Skeletal muscle satellite cell (primary cell): Measurements from ENCODE around the gene ZNF319. TPM values are rescaled to one million over a fixed set of nuclear protein-coding genes. Genes with fewer than 3 reads are reported as not detected.
A peak's percentile ranks its signal among the peaks of the same experiment; 100 is the strongest.

ENCODE experiments used
- H3K27me3 ChIP-seq: 2 replicates; pipeline ENCODE4 v1.7.0; 2013; ENCODE audit warnings: low read length; ENCODE audit not compliant: control insufficient read depth, insufficient read depth
- H3K36me3 ChIP-seq: 2 replicates; pipeline ENCODE4 v1.7.0; 2013; ENCODE audit warnings: mild to moderate bottlenecking, control low read depth, low read length; ENCODE audit not compliant: insufficient read depth
- H3K4me1 ChIP-seq: 2 replicates; pipeline ENCODE4 v1.7.0; 2013; ENCODE audit warnings: low read length; ENCODE audit not compliant: control insufficient read depth, insufficient read depth
- H3K4me2 ChIP-seq: 2 replicates; pipeline ENCODE4 v1.7.0; 2013; ENCODE audit warnings: mild to moderate bottlenecking, low read length
- H3K4me3 ChIP-seq: 2 replicates; pipeline ENCODE4 v1.7.0; 2013; ENCODE audit warnings: low read length
- H3K9ac ChIP-seq: 2 replicates; pipeline ENCODE4 v1.7.0; 2013; ENCODE audit warnings: mild to moderate bottlenecking, low read depth, low read length, moderate library complexity
- H3K9me3 ChIP-seq: replicated peaks from 2 replicates; pipeline ENCODE4 v1.7.0; 2013; ENCODE audit warnings: mild to moderate bottlenecking, control low read depth, low read length
- total RNA-seq: library from RNA; depleted of rRNA; stranded (reverse); fragments of >200 nt; gene quantifications from 2 replicates; pipeline ENCODE4 v1.2.3, GENCODE V29; 2012; rRNA removed

The ZNF319 gene
- total RNA-seq = 2.8 and 5.2 TPM in 2 replicates

DNA sequence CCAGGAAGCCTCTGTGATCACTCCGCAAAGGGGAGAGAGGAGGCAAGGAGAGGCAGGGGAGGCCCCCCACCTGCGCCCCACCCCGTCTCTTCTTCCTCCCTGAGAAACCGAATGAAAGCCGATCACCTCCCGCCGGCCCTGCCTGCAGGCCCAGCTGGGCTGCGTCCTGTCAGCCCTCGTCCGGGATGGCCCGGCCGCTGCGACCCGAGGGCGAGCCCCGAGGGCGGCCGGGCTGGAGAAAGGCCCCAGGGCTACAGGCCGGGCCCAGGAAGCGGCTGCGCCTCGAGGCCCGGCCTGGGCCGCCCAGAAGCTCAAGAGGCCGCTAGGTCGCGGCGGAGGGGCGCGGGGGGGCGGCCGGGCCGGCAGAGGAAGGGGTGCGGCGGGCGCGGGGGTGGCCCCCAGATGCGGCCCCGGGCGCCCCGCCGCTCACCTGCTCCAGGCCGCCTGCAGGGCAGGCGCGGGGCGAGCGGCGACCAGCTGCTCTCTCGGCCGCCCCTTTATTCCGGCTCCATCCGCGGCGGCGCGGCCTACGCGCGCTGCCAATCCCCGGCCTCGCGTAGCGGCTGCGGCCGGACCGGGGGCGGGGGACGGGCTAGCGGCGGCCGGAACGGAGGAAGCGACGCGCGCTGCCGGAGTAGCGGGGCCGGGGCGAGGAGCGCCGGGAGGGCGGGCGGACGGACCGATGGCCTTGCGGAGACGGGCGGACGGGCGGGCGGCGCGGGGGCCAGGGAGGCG is at the start of gene ZNF319:
Gene ZNF319, minus strand, starts transcription at position 702 of the 735 bp plus-strand sequence. CDS start 2,407 bp downstream, outside the sequence.
- Histone ChIP-seq H3K4me1 (peaks cover 37% of the 10 kb centered on the region), H3K27me3 (no peaks in the 10 kb centered on the region), H3K9me3 (no peaks in the 10 kb centered on the region), H3K4me3 (peak within 1 kb of the TSS; percentile 87), H3K9ac (peak within 1 kb of the TSS; percentile 94), H3K36me3 (peaks cover 46% of the 10 kb centered on the region), H3K4me2 (peak within 1 kb of the TSS; percentile 100)

DNA sequence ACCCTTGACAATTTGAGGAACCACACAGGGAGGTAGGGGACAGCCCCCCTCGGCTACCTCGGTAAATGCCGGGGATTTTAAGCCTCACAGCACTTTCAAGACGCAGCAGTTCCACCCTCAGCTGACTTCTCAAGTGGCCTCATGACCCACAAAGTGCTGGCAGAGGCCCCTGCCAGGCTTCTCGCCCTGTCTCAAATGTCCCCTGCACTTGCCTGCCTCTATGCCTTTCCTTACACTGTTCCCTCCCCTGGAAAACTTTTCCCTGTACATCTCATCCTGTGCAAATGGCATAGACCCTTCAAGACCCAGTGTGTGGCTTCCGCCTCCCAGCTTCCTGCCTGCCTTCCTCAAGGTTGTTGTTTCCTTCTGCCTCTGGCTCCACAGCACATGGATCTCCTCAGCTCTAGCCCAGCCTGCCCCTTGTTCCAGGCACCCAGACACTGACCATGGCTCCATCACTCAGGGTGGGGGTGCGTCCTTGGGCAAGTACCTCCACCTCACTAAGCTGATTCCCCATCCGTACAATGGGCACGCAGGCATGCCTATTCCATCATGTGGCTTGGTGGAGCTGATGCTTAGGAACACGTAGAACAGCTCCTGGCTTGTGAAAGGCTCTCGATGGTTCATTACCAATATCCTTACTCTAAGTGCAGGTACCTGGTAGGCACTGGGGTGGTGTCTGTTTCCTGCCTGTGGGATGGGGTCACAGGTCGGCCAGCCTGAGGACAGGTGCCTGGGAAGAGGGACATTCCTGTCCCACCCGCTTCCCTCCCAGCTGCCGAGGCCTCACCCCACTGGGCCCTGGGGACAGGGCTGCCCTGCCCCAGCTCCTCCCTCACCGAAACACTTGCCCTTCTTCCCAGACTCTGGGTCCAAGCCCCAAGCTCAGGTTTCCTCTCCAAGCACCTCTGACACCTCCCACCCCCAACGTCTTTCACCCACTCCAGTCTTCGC is 49.0 kb upstream of the ZNF319 start:
- H3K4me3 ChIP-seq = no peak overlapping the region
- no peak overlapping the region for H3K4me2 ChIP-seq
- H3K9ac ChIP-seq = no peak overlapping the region
- no peaks in the 10 kb centered on the region for H3K4me1 ChIP-seq
- no peaks in the 10 kb centered on the region for H3K36me3 ChIP-seq
- no peaks in the 10 kb centered on the region for H3K27me3 ChIP-seq
- no peaks in the 10 kb centered on the region for H3K9me3 ChIP-seq

- Histone ChIP-seq H3K9ac (no peak overlapping the region), H3K4me3 (no peak overlapping the region)
These were observed 48.2 kb upstream of the ZNF319 start for GRCh38 chr16:58048494-58049231.

DNA sequence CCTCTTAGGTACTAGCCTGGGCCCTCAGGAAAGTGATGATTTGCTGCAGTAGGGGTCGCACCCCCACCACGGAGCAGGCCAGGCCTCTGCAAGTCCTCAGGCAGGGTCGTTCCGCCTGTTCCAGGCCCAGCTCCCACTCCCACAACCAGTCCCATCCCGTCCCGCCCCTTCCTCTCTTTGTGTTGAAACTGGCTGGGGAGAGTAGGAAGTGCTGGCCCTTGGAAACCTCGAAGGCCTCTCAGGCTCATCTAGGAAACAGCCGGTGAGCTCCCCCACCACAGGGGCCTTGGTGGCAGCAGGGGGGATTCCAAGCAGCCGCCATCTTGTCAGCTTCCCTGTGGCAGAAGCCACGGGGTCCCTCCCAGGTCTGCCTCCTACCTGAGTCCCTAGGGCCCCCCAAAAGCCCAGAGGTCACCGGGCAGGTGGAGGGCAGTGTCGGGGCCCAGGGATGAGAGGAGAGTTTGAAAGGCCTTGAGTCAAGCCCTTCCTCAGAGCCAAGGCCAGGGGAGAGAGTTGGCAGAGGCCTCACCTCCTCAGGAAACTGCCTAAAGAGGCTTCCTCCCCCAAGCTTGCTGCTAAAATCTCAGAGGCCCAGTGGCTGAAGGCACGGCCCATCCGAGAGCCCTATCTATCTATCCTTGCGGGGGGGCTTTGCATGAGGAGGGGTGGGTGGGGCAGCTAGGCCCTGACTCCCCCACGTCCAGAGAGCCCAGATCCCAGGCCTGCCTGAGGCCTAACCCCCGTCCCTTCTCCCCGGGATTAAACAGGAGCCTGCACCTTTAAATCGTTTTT is 47.3 kb upstream of the ZNF319 start:
- Histone ChIP-seq H3K4me3 (no peak overlapping the region), H3K4me2 (no peak overlapping the region), H3K27me3 (no peaks in the 10 kb centered on the region), H3K9ac (no peak overlapping the region), H3K9me3 (no peaks in the 10 kb centered on the region), H3K4me1 (no peaks in the 10 kb centered on the region), H3K36me3 (no peaks in the 10 kb centered on the region)

More at GRCh38 chr16:58048494-58049231, 48.2 kb upstream of the ZNF319 start:
- Histone ChIP-seq H3K4me1 (no peaks in the 10 kb centered on the region), H3K36me3 (no peaks in the 10 kb centered on the region), H3K4me2 (no peak overlapping the region), H3K9me3 (no peaks in the 10 kb centered on the region), H3K27me3 (no peaks in the 10 kb centered on the region)

GRCh38 chr16:58046936-58047335 is 46.5 kb upstream of the ZNF319 start:
- Histone ChIP-seq H3K36me3 (no peaks in the 10 kb centered on the region), H3K9ac (no peak overlapping the region), H3K4me2 (no peak overlapping the region), H3K9me3 (no peaks in the 10 kb centered on the region), H3K4me1 (no peaks in the 10 kb centered on the region), H3K27me3 (no peaks in the 10 kb centered on the region), H3K4me3 (no peak overlapping the region)

GRCh38 chr16:58046054-58046881 is 45.8 kb upstream of the ZNF319 start:
- no peaks in the 10 kb centered on the region for H3K9me3 ChIP-seq
- no peak overlapping the region for H3K4me2 ChIP-seq
- H3K36me3 ChIP-seq = no peaks in the 10 kb centered on the region
- H3K4me1 ChIP-seq = no peaks in the 10 kb centered on the region
- no peak overlapping the region for H3K9ac ChIP-seq
- H3K27me3 ChIP-seq = no peaks in the 10 kb centered on the region
- no peak overlapping the region for H3K4me3 ChIP-seq

DNA sequence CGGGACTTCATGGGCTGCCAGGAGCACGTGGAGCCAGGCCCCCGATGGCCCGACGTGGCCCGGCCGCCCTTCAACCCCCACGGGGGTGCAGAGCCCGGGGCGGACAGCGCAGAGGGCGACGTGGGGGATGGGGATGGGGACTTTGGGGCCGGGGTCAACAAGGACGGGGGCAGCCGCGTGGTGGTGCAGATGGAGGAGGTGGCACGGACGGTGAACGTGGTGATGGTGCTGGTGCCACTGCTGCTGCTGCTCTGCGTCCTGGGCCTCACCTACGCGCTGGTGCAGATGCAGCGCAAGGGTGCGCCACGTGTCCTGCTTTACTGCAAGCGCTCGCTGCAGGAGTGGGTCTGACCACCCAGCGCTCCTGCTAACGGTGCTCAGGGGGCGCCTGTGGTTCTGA is 44.6 kb upstream of the ZNF319 start:
- Histone ChIP-seq H3K4me2 (no peak overlapping the region), H3K4me3 (no peak overlapping the region), H3K36me3 (no peaks in the 10 kb centered on the region), H3K27me3 (no peaks in the 10 kb centered on the region), H3K9ac (no peak overlapping the region), H3K4me1 (no peaks in the 10 kb centered on the region), H3K9me3 (no peaks in the 10 kb centered on the region)

DNA sequence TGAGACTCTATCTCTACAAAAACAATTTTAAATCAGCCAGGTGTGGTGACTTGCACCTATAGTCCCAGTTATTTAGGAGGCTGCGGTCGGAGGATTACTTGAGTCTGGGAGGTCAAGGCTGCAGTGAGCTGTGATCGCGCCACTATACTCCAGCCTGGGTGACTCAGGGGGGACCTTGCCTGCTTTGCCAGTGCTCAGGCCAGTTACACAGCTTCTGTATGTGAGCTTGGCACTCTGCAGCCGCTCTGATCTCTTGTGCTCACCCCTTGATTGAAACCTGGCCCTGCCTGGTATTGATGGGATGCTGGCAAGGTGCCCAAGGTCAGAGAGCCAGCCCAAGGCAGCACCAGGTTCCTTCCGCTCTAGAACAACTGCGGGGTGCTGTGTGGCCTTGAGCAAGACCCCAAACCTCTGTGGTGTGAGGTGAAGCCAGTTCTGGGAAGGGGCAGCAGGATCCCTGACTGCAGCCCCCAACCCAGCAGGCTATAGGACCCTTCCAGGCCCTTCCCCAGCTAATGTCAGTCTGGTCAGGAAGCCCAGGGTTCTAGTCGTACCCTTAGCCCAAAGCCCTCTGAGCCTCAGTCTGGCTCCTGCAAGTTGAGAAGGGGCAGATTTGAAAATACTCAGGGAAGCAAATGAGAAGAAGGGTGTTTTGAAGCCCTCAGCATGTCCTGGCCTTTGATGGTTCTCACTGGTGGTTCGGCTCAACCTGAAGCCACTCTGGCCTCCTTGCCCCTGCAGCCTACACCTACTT is 44.0 kb upstream of the ZNF319 start:
- Histone ChIP-seq H3K4me3 (no peak overlapping the region), H3K27me3 (no peaks in the 10 kb centered on the region), H3K9me3 (no peaks in the 10 kb centered on the region), H3K36me3 (no peaks in the 10 kb centered on the region), H3K4me1 (no peaks in the 10 kb centered on the region), H3K4me2 (no peak overlapping the region), H3K9ac (no peak overlapping the region)

- no peaks in the 10 kb centered on the region for H3K9me3 ChIP-seq
- no peaks in the 10 kb centered on the region for H3K27me3 ChIP-seq
- no peaks in the 10 kb centered on the region for H3K4me1 ChIP-seq
- H3K36me3 ChIP-seq = no peaks in the 10 kb centered on the region
- H3K4me3 ChIP-seq = no peak overlapping the region
- no peak overlapping the region for H3K4me2 ChIP-seq
- H3K9ac ChIP-seq = no peak overlapping the region
These were observed 43.2 kb upstream of the ZNF319 start for GRCh38 chr16:58043571-58044155.
